Amniotic stem cell (primary cell): Measurements from ENCODE around the gene ATP1A2.

ENCODE experiments used
- DNase-seq: peaks from one replicate; lab custom pipeline; 2025; lab: John Stamatoyannopoulos, UW

ATP1A2 gene

GRCh38 chr1:160085686-160086455 is 29.7 kb upstream of the ATP1A2 start:
- peak; percentile 15 for DNase-seq

- no peak for DNase-seq
These were observed 29.1 kb upstream of the ATP1A2 start for GRCh38 chr1:160086456-160086892.

- DNase-seq, result no peak
These were observed 28.4 kb upstream of the ATP1A2 start for GRCh38 chr1:160087118-160087662.

GRCh38 chr1:160089883-160090282 is 25.7 kb upstream of the ATP1A2 start:
- no peak for DNase-seq

GRCh38 chr1:160090760-160091159 is 24.8 kb upstream of the ATP1A2 start:
- DNase-seq, result no peak

GRCh38 chr1:160091666-160092223 is 23.8 kb upstream of the ATP1A2 start:
- no peak for DNase-seq

GRCh38 chr1:160092366-160093068 is 23.0 kb upstream of the ATP1A2 start:
- no peak for DNase-seq

GRCh38 chr1:160093069-160093395 is 22.5 kb upstream of the ATP1A2 start:
- DNase-seq, result no peak

GRCh38 chr1:160093624-160094290 is 21.8 kb upstream of the ATP1A2 start:
- no peak for DNase-seq

- no peak for DNase-seq
These were observed 21.3 kb upstream of the ATP1A2 start for GRCh38 chr1:160094291-160094625.

GRCh38 chr1:160094806-160095205 is 20.8 kb upstream of the ATP1A2 start:
- no peak for DNase-seq

GRCh38 chr1:160095382-160096105 is 20.0 kb upstream of the ATP1A2 start:
- no peak for DNase-seq

- DNase-seq, result no peak
These were observed 19.1 kb upstream of the ATP1A2 start for GRCh38 chr1:160096274-160097116.

- DNase-seq, result no peak
These were observed 18.2 kb upstream of the ATP1A2 start for GRCh38 chr1:160097151-160097910.

GRCh38 chr1:160097911-160098851 is 17.4 kb upstream of the ATP1A2 start, which contains the start of gene IGSF8:
IGSF8 (minus strand) TSS chr1:160098619; CDS start chr1:160098472, 147 bp downstream.
- no peak for DNase-seq

- DNase-seq, result peak; percentile 89
These were observed 16.6 kb upstream of the ATP1A2 start for GRCh38 chr1:160098852-160099561.

- DNase-seq, result no peak
These were observed 15.7 kb upstream of the ATP1A2 start for GRCh38 chr1:160099716-160100375.
